GM06990 (cell line): ENCODE measurements around the gene IL10.
A peak's percentile ranks its signal among the peaks of the same experiment; 100 is the strongest.

ENCODE experiments used
- DNase-seq: peaks from one replicate; pipeline ENCODE4 v3.0.0-alpha.2; 2011; ENCODE audit not compliant: insufficient read length; ENCODE audit errors: extremely low read depth
- H3K27me3 ChIP-seq: replicated peaks from 2 replicates; pipeline ENCODE4 v1.6.0; 2011; ENCODE audit warnings: low read length; ENCODE audit not compliant: control insufficient read depth, insufficient read depth
- H3K36me3 ChIP-seq: 2 replicates; pipeline ENCODE4 v1.5.1; 2011; ENCODE audit warnings: low read length; ENCODE audit not compliant: control insufficient read depth, insufficient read depth
- H3K4me3 ChIP-seq: replicated peaks from 2 replicates; pipeline ENCODE4 v1.5.1; 2011; ENCODE audit warnings: low read depth, mild to moderate bottlenecking, control low read depth, low read length
- CTCF ChIP-seq: IDR thresholded peaks from 2 replicates; pipeline ENCODE4 v1.5.1; 2011; ENCODE audit warnings: low read length, control low read depth, mild to moderate bottlenecking, inconsistent platforms; ENCODE audit not compliant: insufficient read depth, poor library complexity, severe bottlenecking

IL10 gene

GRCh38 chr1:206778031-206778430 lies 5.7 kb upstream of the IL10 start:
- H3K36me3 ChIP-seq = no peaks in the 10 kb centered on the region; the same call in 1 of the 2 replicates
- no peak for TF ChIP-seq CTCF
- no peaks in the 10 kb centered on the region for H3K27me3 ChIP-seq
- DNase-seq = no peak
- no peak overlapping the region for H3K4me3 ChIP-seq

GRCh38 chr1:206776229-206776628 lies 3.9 kb upstream of the IL10 start:
- Histone ChIP-seq H3K27me3 (no peaks in the 10 kb centered on the region), H3K4me3 (no peak overlapping the region), H3K36me3 (no peaks in the 10 kb centered on the region; the same call in 1 of the 2 replicates)
- TF ChIP-seq CTCF = no peak
- no peak for DNase-seq

GRCh38 chr1:206774093-206774492 lies 1.8 kb upstream of the IL10 start:
- Histone ChIP-seq H3K4me3 (peak overlapping the region; percentile 62), H3K27me3 (no peaks in the 10 kb centered on the region), H3K36me3 (no peaks in the 10 kb centered on the region)
- peak; percentile 65 for DNase-seq
- no peak for TF ChIP-seq CTCF

- no peak for TF ChIP-seq CTCF
- no peak for DNase-seq
- Histone ChIP-seq H3K27me3 (no peaks in the 10 kb centered on the region), H3K36me3 (no peaks in the 10 kb centered on the region), H3K4me3 (peak overlapping the region; percentile 62)
Observed at GRCh38 chr1:206771338-206771692, 979 bp downstream of the IL10 start.

GRCh38 chr1:206770531-206771337 lies 1.6 kb downstream of the IL10 start, which contains the start of gene IL19:
IL19 (plus strand) TSS chr1:206770773; CDS start chr1:206836663, 65,890 bp downstream.
- Histone ChIP-seq H3K36me3 (no peaks in the 10 kb centered on the region), H3K27me3 (no peaks in the 10 kb centered on the region), H3K4me3 (peak within 1 kb of the TSS; percentile 62)
- TF ChIP-seq CTCF = no peak
- peak; percentile 48 for DNase-seq
